Fibroblast of skin of left biceps (primary cell): ENCODE results near the gene SETD1A.
"Not testable (repeated sequence)": the region's sequence is repeated elsewhere in the genome, so short reads cannot be mapped to it uniquely, and the experiment has no call there.

ENCODE experiments used
- DNase-seq, 2 experiments: peaks; one replicate each; pipeline ENCODE4 v3.0.0-alpha.2; 2013; ENCODE audit warnings: low read depth in 2 of 2

Gene SETD1A

GRCh38 chr16:30929167-30929566 lies 28.4 kb upstream of the SETD1A start:
- no peak for DNase-seq

- DNase-seq, result no peak
These were observed 27.4 kb upstream of the SETD1A start for GRCh38 chr16:30930160-30930571.

- DNase-seq, result no peak
These were observed 26.4 kb upstream of the SETD1A start for GRCh38 chr16:30931068-30931650.

GRCh38 chr16:30934827-30935557 lies 22.6 kb upstream of the SETD1A start:
- DNase-seq, result no peak

- no peak for DNase-seq
These were observed 19.9 kb upstream of the SETD1A start for GRCh38 chr16:30937692-30938091.

- not testable (repeated sequence) for DNase-seq
These were observed 18.0 kb upstream of the SETD1A start for GRCh38 chr16:30939571-30939970.

GRCh38 chr16:30941600-30942425 lies 15.7 kb upstream of the SETD1A start:
- no peak for DNase-seq

GRCh38 chr16:30942426-30942806 lies 15.1 kb upstream of the SETD1A start:
- no peak for DNase-seq

GRCh38 chr16:30944352-30944751 lies 13.2 kb upstream of the SETD1A start:
- DNase-seq, result no peak

GRCh38 chr16:30946671-30947540 lies 10.6 kb upstream of the SETD1A start:
- DNase-seq, result no peak

- no peak for DNase-seq
These were observed 10.1 kb upstream of the SETD1A start for GRCh38 chr16:30947541-30947858.

- peak; percentile 90 to 93 for DNase-seq
These were observed 9.5 kb upstream of the SETD1A start for GRCh38 chr16:30947859-30948666.

- no peak for DNase-seq
These were observed 8.6 kb upstream of the SETD1A start, which contains the start of gene ORAI3 for GRCh38 chr16:30948667-30949649. ORAI3 (plus strand) TSS chr16:30949068; CDS start chr16:30949290, 222 bp downstream.

- DNase-seq, result no peak
These were observed 7.7 kb upstream of the SETD1A start for GRCh38 chr16:30949650-30950515.

- no peak for DNase-seq
These were observed 7.0 kb upstream of the SETD1A start for GRCh38 chr16:30950516-30951065.

- DNase-seq, result no peak
These were observed 6.4 kb upstream of the SETD1A start for GRCh38 chr16:30951193-30951592.

GRCh38 chr16:30951750-30952149 lies 5.8 kb upstream of the SETD1A start:
- DNase-seq, result no peak

GRCh38 chr16:30953111-30953510 lies 4.4 kb upstream of the SETD1A start:
- no peak for DNase-seq
